ENCODE measurements around the gene ATXN1.
"Not testable (repeated sequence)": the region's sequence is repeated elsewhere in the genome, so short reads cannot be mapped to it uniquely, and the experiment has no call there.

Gene ATXN1

DNA sequence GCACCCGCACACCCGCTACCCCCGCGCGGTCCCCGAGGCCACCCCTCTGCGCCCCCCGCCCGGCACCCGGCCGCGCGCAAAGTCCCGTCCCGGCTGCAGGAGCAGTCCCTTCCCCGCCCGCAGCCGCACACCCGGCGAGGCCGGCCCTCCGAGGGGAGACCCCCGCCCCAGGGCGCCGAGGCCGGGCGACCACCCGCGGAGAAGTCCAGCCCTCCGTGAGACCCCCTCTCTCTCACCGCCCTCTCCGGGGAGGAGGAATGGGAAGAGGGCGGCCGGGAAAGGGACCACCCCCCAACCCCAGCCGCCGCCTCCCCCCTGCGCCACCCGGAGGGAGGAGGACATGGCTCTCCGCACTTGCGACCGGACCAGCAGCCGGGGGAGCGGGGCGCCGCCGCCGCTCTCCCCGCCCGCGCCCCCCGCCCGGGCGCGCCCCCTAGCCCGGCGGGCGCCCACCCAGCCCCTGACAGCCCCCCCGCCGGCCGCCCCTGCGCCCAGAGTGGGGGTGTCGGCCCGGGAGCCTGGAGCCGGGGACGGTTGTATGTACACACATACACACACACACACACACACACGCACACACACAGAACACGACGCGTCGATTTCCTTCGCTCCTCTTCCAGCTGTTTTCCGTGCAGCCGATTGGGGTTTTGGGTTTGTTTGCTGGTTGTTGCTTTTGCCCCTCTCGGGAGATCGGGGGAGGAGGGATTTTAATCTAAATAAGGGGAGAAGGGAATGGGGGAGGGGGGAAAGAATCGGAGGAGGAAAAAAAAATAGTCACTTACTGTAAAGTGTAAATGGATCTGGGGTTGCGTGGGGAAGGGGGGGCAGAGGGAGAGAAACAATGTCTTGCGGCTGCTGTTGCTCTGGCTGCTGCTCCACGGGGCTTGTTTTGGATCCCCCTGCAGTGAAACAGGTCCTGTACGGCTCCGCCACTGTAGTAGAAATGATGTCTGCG, at the start of gene ATXN1:
Gene ATXN1 (minus strand): TSS at position 945 of the 955 bp plus-strand sequence.
- DNase-seq (ENCODE audit: low read depth in 1 of 2, low spot score in 1 of 2), result peak; percentile 24 to 27

DNA sequence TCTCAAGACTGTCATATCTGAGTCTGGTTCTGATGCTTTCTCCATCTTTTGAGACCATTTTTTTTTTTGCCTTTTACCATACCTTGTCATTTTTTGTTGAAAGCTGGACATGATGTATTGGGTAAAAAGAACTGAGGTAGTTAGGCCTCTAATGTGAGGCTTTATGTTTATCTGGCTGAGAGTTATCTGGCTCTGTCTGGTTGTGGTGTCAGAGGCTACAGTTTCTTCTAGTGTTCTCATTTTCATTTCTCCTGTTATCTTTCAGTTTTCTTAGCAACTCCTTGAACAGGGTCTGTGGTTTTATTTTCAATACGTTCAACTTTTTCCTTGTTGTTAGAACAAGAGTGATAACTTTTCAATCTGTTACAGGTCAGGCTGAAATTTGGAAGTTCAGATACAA, 49.2 kb upstream of the ATXN1 start:
- DNase-seq (ENCODE audit: low read depth in 1 of 2, low spot score in 1 of 2), result no peak

GRCh38 chr6:16809753-16810358, 48.6 kb upstream of the ATXN1 start:
- DNase-seq (ENCODE audit: low read depth in 1 of 2, low spot score in 1 of 2), result no peak

- DNase-seq (ENCODE audit: low read depth in 1 of 2, low spot score in 1 of 2), result no peak
Observed at GRCh38 chr6:16807956-16808355, 46.7 kb upstream of the ATXN1 start.

DNA sequence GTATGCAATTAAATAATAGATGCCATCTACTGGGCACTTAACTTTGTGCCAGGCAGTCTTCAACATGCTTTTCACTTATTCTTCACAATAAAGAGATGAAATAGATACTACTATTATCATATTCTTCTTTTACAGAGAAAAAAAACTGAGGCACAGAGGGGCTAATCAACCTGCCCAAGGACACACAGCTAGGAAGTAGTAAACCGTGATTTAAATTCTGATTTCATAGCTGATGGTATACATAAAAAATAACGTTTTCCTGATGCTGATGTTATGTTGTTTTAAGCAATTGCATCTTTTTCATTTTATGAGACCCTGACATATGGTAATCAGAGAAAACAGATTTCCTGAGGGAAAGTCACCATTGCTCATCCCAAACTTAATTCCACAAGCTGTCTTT, 45.1 kb upstream of the ATXN1 start:
- no peak for DNase-seq (ENCODE audit: low read depth in 1 of 2, low spot score in 1 of 2)

DNA sequence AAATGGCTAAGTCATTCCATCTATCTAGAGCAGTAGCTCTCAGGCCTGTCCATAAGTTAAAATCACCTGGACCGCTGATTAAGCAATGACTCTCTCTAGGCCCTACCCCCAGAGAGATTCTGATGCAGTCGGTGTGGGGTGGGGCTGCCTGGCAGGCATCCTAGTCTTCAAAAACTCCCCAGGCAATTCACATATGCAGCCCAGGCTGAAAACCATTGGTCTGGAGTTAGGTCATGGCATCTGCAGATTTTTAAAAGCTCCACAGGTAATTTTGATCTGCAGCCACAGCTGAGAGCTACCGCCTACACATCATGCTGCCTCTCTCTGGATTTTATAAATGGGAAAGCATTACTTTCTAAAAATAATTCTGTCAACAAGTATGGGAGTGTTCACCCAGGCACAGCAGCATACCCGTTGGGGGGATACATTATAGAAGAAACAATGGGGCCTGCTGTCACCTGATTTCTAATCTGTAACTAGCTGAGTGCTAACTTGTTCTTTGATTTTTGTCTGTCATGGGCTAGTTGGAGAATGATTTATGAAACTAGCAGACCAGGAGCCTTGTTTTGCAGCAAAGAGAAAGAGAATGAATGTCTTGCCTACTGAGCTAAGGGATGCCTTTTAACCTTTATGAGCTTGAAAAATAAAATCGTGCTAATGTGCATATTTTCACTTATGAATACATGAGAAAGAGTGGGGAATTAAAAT, 44.1 kb upstream of the ATXN1 start:
- DNase-seq (ENCODE audit: low read depth in 1 of 2, low spot score in 1 of 2), result no peak

GRCh38 chr6:16804546-16805242, 43.4 kb upstream of the ATXN1 start:
- no peak for DNase-seq (ENCODE audit: low read depth in 1 of 2, low spot score in 1 of 2)

GRCh38 chr6:16803294-16804200, 42.3 kb upstream of the ATXN1 start:
- no peak for DNase-seq (ENCODE audit: low read depth in 1 of 2, low spot score in 1 of 2)

DNA sequence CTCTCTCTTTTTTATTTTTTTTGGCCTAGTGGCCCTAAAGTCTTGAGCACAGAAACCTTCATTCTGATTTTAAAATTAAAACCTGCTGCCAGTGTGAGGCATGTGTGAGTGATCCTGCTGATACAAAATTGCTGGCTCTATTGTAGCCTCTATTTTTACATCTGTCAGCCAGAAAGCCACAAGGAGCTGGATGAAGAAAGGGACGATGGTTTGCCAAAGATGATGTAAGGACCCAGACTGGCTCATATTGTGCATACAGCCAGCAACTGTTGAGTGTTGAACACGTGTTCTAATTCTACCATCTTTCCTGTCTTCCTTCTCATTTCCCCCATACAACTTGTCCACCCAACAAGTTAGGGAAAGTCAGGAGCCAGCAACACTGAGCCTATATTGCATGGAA, 40.8 kb upstream of the ATXN1 start:
- no peak for DNase-seq (ENCODE audit: low read depth in 1 of 2, low spot score in 1 of 2)

- no peak for DNase-seq (ENCODE audit: low read depth in 1 of 2, low spot score in 1 of 2)
Observed at GRCh38 chr6:16800942-16801341, 39.7 kb upstream of the ATXN1 start.

GRCh38 chr6:16800341-16800740, 39.1 kb upstream of the ATXN1 start:
- DNase-seq (ENCODE audit: low read depth in 1 of 2, low spot score in 1 of 2), result no peak

GRCh38 chr6:16799279-16800193, 38.3 kb upstream of the ATXN1 start:
- DNase-seq (ENCODE audit: low read depth in 1 of 2, low spot score in 1 of 2), result no peak

DNA sequence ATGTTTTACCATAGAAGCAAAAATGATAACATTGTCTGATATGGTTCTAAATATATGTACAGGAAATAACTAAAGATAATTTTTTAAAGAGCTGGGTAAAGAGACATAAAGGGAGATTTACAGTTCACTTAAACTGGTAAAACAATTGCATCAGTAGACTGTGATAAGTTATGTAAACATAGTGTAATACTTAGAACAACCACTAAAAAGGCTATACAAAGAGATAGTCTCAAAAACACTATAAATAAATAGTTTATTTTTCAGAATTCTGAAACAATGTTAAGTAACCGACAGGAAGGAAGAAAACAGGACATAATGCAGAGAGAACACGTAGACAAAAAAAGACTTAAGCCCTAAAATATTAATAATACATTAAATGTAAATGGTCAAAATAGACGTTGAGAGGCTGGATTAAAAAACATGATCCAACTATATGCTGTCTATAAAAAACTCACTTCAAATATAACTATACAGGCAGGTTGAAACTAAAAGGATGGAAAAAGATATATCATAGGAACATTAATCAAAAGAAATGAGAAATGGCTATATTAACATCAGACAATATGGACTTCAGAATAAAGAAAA, 32.7 kb upstream of the ATXN1 start:
- DNase-seq (ENCODE audit: low read depth in 1 of 2, low spot score in 1 of 2), result no peak

DNA sequence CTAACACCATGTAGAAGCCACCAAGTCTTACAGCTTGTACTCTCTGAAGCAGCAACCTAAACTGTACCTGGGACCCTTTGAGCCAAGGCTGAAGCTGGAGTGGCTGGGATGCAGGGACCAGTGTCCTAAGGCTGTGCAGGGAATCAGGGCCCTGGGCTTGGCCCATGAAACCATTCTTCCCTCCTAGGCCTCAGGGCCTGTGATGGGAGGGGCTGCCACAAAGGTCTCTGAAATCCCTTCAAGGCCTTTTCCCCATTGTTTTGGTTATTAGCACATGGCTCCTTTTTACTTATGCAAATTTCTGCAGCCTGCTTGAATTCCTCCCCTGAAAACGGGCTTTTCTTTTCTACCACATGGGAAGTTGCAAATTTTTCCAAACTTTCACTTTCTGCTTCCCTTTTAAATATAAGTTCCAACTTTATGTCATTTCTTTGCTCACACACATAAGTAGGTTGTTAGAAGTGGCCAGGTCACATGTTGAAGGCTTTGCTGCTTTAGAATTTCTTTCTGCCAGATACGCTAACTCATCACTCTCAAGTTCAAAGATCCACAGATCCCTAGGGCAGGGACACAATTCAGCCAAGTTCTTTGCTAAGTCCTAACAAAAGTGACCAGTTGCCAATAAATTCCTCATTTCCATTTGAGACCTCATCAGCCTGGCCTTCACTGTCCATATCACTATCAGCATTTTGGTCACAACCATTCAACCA, 28.2 kb upstream of the ATXN1 start:
- no peak for DNase-seq (ENCODE audit: low read depth in 1 of 2, low spot score in 1 of 2)

DNA sequence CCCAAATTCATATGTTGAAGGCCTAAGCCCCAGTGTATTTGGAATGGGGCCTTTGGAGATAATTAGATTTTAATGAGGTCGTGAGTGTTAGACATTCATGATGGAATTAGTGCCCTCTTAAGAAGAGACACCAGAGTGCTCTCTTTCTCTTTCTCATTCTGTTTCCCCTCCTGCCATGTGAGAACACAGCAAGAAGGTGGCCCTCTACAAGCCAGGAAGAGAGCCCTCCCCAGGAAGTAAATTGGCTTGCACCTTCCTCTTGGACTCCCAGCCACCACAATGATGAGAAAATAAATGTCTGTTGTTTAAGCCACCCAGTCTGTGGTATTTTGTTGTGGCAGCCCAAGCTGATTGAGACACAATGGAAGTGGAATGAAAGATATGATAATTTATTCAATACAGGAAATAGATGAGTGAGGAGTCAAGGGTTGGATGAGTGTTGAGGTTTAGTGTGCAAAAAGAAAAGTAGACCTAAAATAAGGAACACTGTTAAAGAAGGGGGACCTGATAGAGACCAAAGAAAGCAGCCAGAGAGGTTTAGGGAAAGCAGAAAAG, 25.9 kb upstream of the ATXN1 start:
- no peak for DNase-seq (ENCODE audit: low read depth in 1 of 2, low spot score in 1 of 2)

- DNase-seq (ENCODE audit: low read depth in 1 of 2, low spot score in 1 of 2), result no peak
Observed at GRCh38 chr6:16785496-16785895, 24.2 kb upstream of the ATXN1 start.

DNA sequence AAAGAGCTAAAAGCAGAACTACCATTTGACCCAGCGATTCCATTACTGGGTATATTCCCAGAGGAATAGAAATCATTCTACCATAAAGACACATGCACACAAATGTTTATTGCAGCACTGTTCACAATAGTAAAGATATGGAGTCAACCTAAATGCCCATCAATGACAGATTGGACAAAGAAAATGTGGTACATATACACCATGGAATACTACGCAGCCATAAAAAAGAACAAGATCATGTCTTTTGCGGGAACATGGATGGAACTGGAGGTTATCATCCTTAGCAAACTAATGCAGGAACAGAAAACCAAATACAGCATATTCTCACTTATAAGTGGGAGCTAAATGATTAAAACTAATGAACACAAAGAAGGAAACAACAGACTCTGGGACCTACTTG, 23.7 kb upstream of the ATXN1 start:
- not testable (repeated sequence) for DNase-seq (ENCODE audit: low read depth in 1 of 2, low spot score in 1 of 2)

Measured in activated CD4-positive, alpha-beta T cell treated with anti-CD3 and anti-CD28 coated beads, Interleukin-2, amount 50 U/mL, for 24 hours (primary cell).